B cell (primary cell): ENCODE measurements around the gene FHIP2A. TPM values are rescaled to one million over a fixed set of nuclear protein-coding genes. Genes with fewer than 3 reads are reported as not detected.

Experiments used
- ATAC-seq: fragments of 200-7000 bp; cut with Tn5 transposase; one replicate; pipeline ENCODE4 v1.10.0; 2021; ENCODE audit warnings: low read depth, mild to moderate bottlenecking, moderate number of reproducible peaks, moderate library complexity
- CTCF ChIA-PET: fragments of 350-600 bp; sonication (Branson Sonifier 250); formaldehyde crosslinking; loops from one replicate; lab custom pipeline; 2021; ENCODE audit warnings: antibody characterized with exemption, inconsistent platforms; lab: Charles Lee
- POLR2A ChIA-PET: fragments of 350-600 bp; sonication (Branson Sonifier 250); formaldehyde crosslinking; loops from one replicate; lab custom pipeline; 2021; ENCODE audit warnings: antibody characterized with exemption; lab: Charles Lee
- DNase-seq: peaks from one replicate; pipeline ENCODE4 v3.0.0; 2013
- H2AFZ ChIP-seq: 2 replicates; pipeline ENCODE4 v1.6.1; 2012; ENCODE audit warnings: mild to moderate bottlenecking, low read depth, low read length; ENCODE audit not compliant: insufficient read depth, poor library complexity, severe bottlenecking
- H3K27ac ChIP-seq, 2 donors: 1 replicate in 1 of 2; 2 replicates in 1 of 2; pipeline ENCODE4 v1.5.1; 2012 to 2013; ENCODE audit warnings: low read length in 2 of 2, mild to moderate bottlenecking in 2 of 2, moderate library complexity in 1 of 2
- H3K27me3 ChIP-seq, 4 experiments: fragments of 200-600 bp in 1 of 4; sonication (generic) in 1 of 4; replicated peaks in 1 of 4; 1 replicate in 2 of 4; 2 replicates in 2 of 4; pipeline versions ENCODE4 v1.6.1 to v1.7.0; 2013 to 2016; ENCODE audit warnings: low read length in 3 of 4, mild to moderate bottlenecking in 2 of 4, mixed read lengths in 1 of 4, moderate library complexity in 1 of 4; ENCODE audit not compliant: insufficient read depth in 4 of 4, control insufficient read depth in 3 of 4; ENCODE audit errors: control extremely low read depth in 1 of 4
- H3K36me3 ChIP-seq, 2 experiments: replicated peaks in 1 of 2; 1 replicate in 1 of 2; 2 replicates in 1 of 2; pipeline versions ENCODE4 v1.6.1 to v1.7.1; 2013; ENCODE audit warnings: low read length in 1 of 2; ENCODE audit not compliant: insufficient read depth in 2 of 2, control insufficient read depth in 1 of 2; ENCODE audit errors: control extremely low read depth in 1 of 2, extremely low read depth in 1 of 2
- H3K4me1 ChIP-seq, 2 donors: fragments of 200-600 bp in 1 of 2; sonication (generic) in 1 of 2; 1 replicate in 1 of 2; 2 replicates in 1 of 2; pipeline versions ENCODE4 v1.5.1 to v1.6.1; 2013 to 2017; ENCODE audit warnings: low read length in 2 of 2; ENCODE audit not compliant: control insufficient read depth in 2 of 2, insufficient read depth in 2 of 2
- H3K4me2 ChIP-seq: replicated peaks from 2 replicates; pipeline ENCODE3; 2012; ENCODE audit warnings: mild to moderate bottlenecking, low read depth, low read length; ENCODE audit not compliant: poor library complexity, severe bottlenecking
- H3K4me3 ChIP-seq, 5 experiments: fragments of 200-600 bp in 1 of 5; sonication (generic) in 1 of 5; 1 replicate in 3 of 5; 2 replicates in 2 of 5; pipeline versions ENCODE4 v1.5.1 to v1.7.0; 2011 to 2016; ENCODE audit warnings: low read length in 4 of 5, mild to moderate bottlenecking in 4 of 5, low read depth in 2 of 5, control low read depth in 1 of 5, moderate library complexity in 1 of 5; ENCODE audit not compliant: insufficient read depth in 1 of 5; ENCODE audit errors: control extremely low read depth in 1 of 5, extremely low read depth in 1 of 5
- H3K79me2 ChIP-seq: fragments of 200-600 bp; sonication (generic); one replicate; pipeline ENCODE4 v1.6.0; 2016; ENCODE audit warnings: low read length; ENCODE audit not compliant: control insufficient read depth, insufficient read depth
- H3K9ac ChIP-seq: fragments of 200-600 bp; sonication (generic); 2 replicates; pipeline ENCODE4 v1.6.1; 2017; ENCODE audit warnings: mild to moderate bottlenecking, low read length, moderate library complexity
- H3K9me3 ChIP-seq, 3 donors: one replicate each; pipeline versions ENCODE4 v1.6.1 to v1.7.1; 2013; ENCODE audit warnings: low read length in 2 of 3; ENCODE audit not compliant: control insufficient read depth in 2 of 3, insufficient read depth in 1 of 3; ENCODE audit errors: control extremely low read depth in 1 of 3
- H4K20me1 ChIP-seq: 2 replicates; pipeline ENCODE4 v1.6.0; 2012; ENCODE audit warnings: mild to moderate bottlenecking, low read length; ENCODE audit not compliant: insufficient read depth, control insufficient read depth, poor library complexity, severe bottlenecking
- H3K27ac Mint-ChIP-seq: one replicate; pipeline ENCODE4 v1.8.0; 2021; ENCODE audit warnings: mixed read lengths
- H3K27me3 Mint-ChIP-seq: one replicate; pipeline ENCODE4 v1.8.0; 2021; ENCODE audit warnings: mixed read lengths
- H3K4me1 Mint-ChIP-seq: one replicate; pipeline ENCODE4 v1.8.0; 2021; ENCODE audit warnings: mixed read lengths
- H3K4me3 Mint-ChIP-seq: one replicate; pipeline ENCODE4 v1.8.0; 2021; ENCODE audit warnings: mixed read lengths
- H3K9me3 Mint-ChIP-seq: one replicate; pipeline ENCODE4 v1.8.0; 2022; ENCODE audit warnings: mixed read lengths; ENCODE audit not compliant: insufficient read depth
- EZH2 ChIP-seq: IDR thresholded peaks from 2 replicates; pipeline ENCODE4 v1.6.1; 2012; ENCODE audit warnings: borderline replicate concordance, low read depth, mild to moderate bottlenecking, moderate library complexity, low read length; ENCODE audit not compliant: insufficient read depth, poor library complexity, severe bottlenecking
- WGBS: methylation state at CpG from one replicate; pipeline ENCODE4 v1.1.5; 2013; ENCODE audit warnings: missing lambda C conversion rate; ENCODE audit not compliant: insufficient coverage; 5-methylcytosine and 5-hydroxymethylcytosine counted together
- intact Hi-C: fragments of 100-400 bp; cut with micrococcal nuclease; formaldehyde crosslinking; loops from one replicate; pipeline ENCODE4 v1.10.0; 2022
- polyA plus RNA-seq: library from polyadenylated mRNA; depleted of rRNA; stranded (reverse); fragments of >200 nt; gene quantifications from 2 replicates; pipeline ENCODE4 v1.2.3, GENCODE V29; 2012
- total RNA-seq, 2 donors: library from RNA; stranded (reverse); fragments of 120-200 nt in 1 of 2; gene quantifications; 1 replicate in 1 of 2; 2 replicates in 1 of 2; pipeline versions ENCODE4 v1.2.3 to v1.2.4, GENCODE V29; 2013 to 2022
- TF ChIP-seq, protein P1 (sequence below): fragments of 200-600 bp; IDR thresholded peaks from one replicate; pipeline ENCODE4 v1.8.0; 2022; ENCODE audit warnings: antibody characterized with exemption, mild to moderate bottlenecking

The FHIP2A gene
- total and polyA plus RNA-seq, 2 donors (not counting 1 experiment from before 2014, with no cell fraction given): 4.9 to 18.2 TPM

- no peaks in the 10 kb centered on the region for H3K4me1 ChIP-seq
- no peak overlapping the region for H3K4me3 Mint-ChIP-seq
- no peaks in the 10 kb centered on the region for H3K9me3 Mint-ChIP-seq
- H3K27ac Mint-ChIP-seq: no peak overlapping the region
- no peaks in the 10 kb centered on the region for H3K27me3 ChIP-seq
- intact Hi-C loops: no loop called here
- no peaks in the 10 kb centered on the region for H4K20me1 ChIP-seq
- H3K4me2 ChIP-seq: no peak overlapping the region
- WGBS: 100% methylated on average over 2 of the region's 3 CpGs
- no peak overlapping the region for H2AFZ ChIP-seq
- H3K27me3 Mint-ChIP-seq: no peaks in the 10 kb centered on the region
- no peaks in the 10 kb centered on the region for H3K4me1 Mint-ChIP-seq
- no peak for DNase-seq
- H3K9ac ChIP-seq: no peak overlapping the region
- ChIA-PET CTCF (interaction anchor here (0.6 kb wide), 1 partner anchor 319 kb away, joined by 6 read pairs; no protein-coding TSS in a partner anchor), POLR2A (no interaction called here)
- no peak overlapping the region for H3K27ac ChIP-seq
- H3K4me3 ChIP-seq: no peak overlapping the region
- no peaks in the 10 kb centered on the region for H3K79me2 ChIP-seq
- H3K9me3 ChIP-seq: no peaks in the 10 kb centered on the region
- H3K36me3 ChIP-seq: no peaks in the 10 kb centered on the region
- no peak for ATAC-seq
- TF ChIP-seq, protein P1, sequence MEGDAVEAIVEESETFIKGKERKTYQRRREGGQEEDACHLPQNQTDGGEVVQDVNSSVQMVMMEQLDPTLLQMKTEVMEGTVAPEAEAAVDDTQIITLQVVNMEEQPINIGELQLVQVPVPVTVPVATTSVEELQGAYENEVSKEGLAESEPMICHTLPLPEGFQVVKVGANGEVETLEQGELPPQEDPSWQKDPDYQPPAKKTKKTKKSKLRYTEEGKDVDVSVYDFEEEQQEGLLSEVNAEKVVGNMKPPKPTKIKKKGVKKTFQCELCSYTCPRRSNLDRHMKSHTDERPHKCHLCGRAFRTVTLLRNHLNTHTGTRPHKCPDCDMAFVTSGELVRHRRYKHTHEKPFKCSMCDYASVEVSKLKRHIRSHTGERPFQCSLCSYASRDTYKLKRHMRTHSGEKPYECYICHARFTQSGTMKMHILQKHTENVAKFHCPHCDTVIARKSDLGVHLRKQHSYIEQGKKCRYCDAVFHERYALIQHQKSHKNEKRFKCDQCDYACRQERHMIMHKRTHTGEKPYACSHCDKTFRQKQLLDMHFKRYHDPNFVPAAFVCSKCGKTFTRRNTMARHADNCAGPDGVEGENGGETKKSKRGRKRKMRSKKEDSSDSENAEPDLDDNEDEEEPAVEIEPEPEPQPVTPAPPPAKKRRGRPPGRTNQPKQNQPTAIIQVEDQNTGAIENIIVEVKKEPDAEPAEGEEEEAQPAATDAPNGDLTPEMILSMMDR: no peak
- no peak for TF ChIP-seq EZH2
Measured at GRCh38 chr10:114791768-114792167, 29.8 kb upstream of the FHIP2A start.

DNA sequence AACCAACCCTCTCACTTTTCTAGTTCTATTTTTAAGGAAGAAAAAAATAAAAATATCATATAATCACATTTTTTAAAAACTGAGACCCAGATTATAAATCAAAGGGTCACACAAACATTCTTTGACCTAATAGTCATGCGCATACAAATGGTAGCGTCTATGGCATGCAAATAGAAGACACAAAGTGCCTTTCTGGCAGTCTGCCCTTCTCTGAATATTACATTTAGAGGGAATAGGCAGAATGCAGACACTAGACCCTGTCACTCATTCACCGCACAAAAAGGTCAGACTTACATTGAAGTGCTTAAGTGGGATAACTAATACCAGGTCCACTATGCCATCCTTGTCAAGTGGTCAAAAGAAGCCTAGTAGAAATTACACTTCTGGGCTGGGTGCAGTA, 26.5 kb upstream of the FHIP2A start:
- H3K9me3 Mint-ChIP-seq: no peaks in the 10 kb centered on the region
- Histone ChIP-seq H3K27me3 (no peaks in the 10 kb centered on the region), H3K4me1 (no peaks in the 10 kb centered on the region), H3K9ac (no peak overlapping the region), H2AFZ (no peak overlapping the region), H3K9me3 (no peaks in the 10 kb centered on the region), H3K4me3 (no peak overlapping the region), H3K27ac (no peak overlapping the region), H3K36me3 (no peaks in the 10 kb centered on the region), H3K79me2 (no peaks in the 10 kb centered on the region), H4K20me1 (no peaks in the 10 kb centered on the region), H3K4me2 (no peak overlapping the region)
- ChIA-PET CTCF (no interaction called here), POLR2A (no interaction called here)
- intact Hi-C loops: no loop called here
- H3K27me3 Mint-ChIP-seq: no peaks in the 10 kb centered on the region
- ATAC-seq (no peak), DNase-seq (no peak)
- TF ChIP-seq, protein P1: no peak
- TF ChIP-seq EZH2: no peak
- no peak overlapping the region for H3K27ac Mint-ChIP-seq
- no peaks in the 10 kb centered on the region for H3K4me1 Mint-ChIP-seq
- WGBS: 100% methylated on average over 1 of the region's 3 CpGs
- no peak overlapping the region for H3K4me3 Mint-ChIP-seq
